Spleen (tissue), 7 donors: Measurements from ENCODE around the gene STAC.

ENCODE experiments used
- POLR2A ChIP-seq, 3 donors: fragments of 450-650 bp; IDR thresholded peaks; one replicate each; pipeline ENCODE4 v1.5.1; 2017; ENCODE audit warnings: antibody characterized with exemption in 3 of 3, mild to moderate bottlenecking in 1 of 3
- POLR2AphosphoS5 ChIP-seq, 3 donors: sonication (generic); formaldehyde crosslinking; IDR thresholded peaks; one replicate each; pipeline ENCODE4 v1.5.1; 2017; ENCODE audit warnings: antibody characterized with exemption in 3 of 3
- TF ChIP-seq, protein P1 (sequence below), 11 experiments: fragments of 200-600 bp in 7 of 11; fragments of 450-650 bp in 4 of 11; sonication (generic) in 4 of 11; IDR thresholded peaks in 8 of 11; conservative IDR thresholded peaks in 3 of 11; 1 replicate in 7 of 11; 2 replicates in 4 of 11; pipeline versions ENCODE4 v1.4.0 to v1.8.0; 2016 to 2021; ENCODE audit warnings: antibody characterized with exemption in 11 of 11, inconsistent platforms in 4 of 11, mild to moderate bottlenecking in 1 of 11
- donor health status: DM: no; HTN: no; CAD: no; lungs with moderate emphysema.
- donor health status: DM: no; HTN: no; CAD: no.
- donor health status: DM: no; HTN: no; CAD: no.

DNA sequence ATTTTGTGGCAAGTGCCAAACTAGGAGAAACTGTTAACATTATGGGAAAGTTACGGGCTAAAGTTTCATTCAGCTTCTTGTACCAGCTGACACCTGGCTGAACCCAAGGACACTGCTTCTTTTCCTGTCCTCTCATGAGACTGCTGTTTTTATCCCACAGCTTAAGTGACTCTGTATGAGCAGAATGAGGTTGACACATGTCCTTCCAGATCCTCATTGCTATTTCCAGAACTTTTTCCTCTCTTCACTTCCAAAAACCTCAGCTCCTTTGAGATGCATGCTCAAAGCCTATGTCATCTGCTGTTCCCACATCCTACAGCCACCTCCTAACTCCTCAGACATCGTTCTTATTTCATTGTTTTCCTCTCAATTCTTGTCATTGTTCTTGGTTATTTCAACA, 200.4 kb downstream of the STAC start:
- TF ChIP-seq, protein P1, sequence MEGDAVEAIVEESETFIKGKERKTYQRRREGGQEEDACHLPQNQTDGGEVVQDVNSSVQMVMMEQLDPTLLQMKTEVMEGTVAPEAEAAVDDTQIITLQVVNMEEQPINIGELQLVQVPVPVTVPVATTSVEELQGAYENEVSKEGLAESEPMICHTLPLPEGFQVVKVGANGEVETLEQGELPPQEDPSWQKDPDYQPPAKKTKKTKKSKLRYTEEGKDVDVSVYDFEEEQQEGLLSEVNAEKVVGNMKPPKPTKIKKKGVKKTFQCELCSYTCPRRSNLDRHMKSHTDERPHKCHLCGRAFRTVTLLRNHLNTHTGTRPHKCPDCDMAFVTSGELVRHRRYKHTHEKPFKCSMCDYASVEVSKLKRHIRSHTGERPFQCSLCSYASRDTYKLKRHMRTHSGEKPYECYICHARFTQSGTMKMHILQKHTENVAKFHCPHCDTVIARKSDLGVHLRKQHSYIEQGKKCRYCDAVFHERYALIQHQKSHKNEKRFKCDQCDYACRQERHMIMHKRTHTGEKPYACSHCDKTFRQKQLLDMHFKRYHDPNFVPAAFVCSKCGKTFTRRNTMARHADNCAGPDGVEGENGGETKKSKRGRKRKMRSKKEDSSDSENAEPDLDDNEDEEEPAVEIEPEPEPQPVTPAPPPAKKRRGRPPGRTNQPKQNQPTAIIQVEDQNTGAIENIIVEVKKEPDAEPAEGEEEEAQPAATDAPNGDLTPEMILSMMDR (IDR thresholded peaks at IDR 0.05 in 8 of 11, conservative IDR thresholded peaks at IDR 0.05 in 3 of 11) = no peak
- TF ChIP-seq POLR2A (IDR thresholded peaks at IDR 0.05) = no peak
- no peak for TF ChIP-seq POLR2AphosphoS5 (IDR thresholded peaks at IDR 0.05)
